B cell (primary cell): ENCODE results near the gene STT3A. TPM values are rescaled to one million over a fixed set of nuclear protein-coding genes. Genes with fewer than 3 reads are reported as not detected.

Experiments
- ATAC-seq: fragments of 200-7000 bp; cut with Tn5 transposase; one replicate; pipeline ENCODE4 v1.10.0; 2021; ENCODE audit warnings: low read depth, mild to moderate bottlenecking, moderate number of reproducible peaks, moderate library complexity
- CTCF ChIA-PET: fragments of 350-600 bp; sonication (Branson Sonifier 250); formaldehyde crosslinking; loops from one replicate; lab custom pipeline; 2021; ENCODE audit warnings: antibody characterized with exemption, inconsistent platforms; lab: Charles Lee
- POLR2A ChIA-PET: fragments of 350-600 bp; sonication (Branson Sonifier 250); formaldehyde crosslinking; loops from one replicate; lab custom pipeline; 2021; ENCODE audit warnings: antibody characterized with exemption; lab: Charles Lee
- DNase-seq: peaks from one replicate; pipeline ENCODE4 v3.0.0; 2013
- H2AFZ ChIP-seq: 2 replicates; pipeline ENCODE4 v1.6.1; 2012; ENCODE audit warnings: mild to moderate bottlenecking, low read depth, low read length; ENCODE audit not compliant: insufficient read depth, poor library complexity, severe bottlenecking
- H3K27ac ChIP-seq, 2 donors: 1 replicate in 1 of 2; 2 replicates in 1 of 2; pipeline ENCODE4 v1.5.1; 2012 to 2013; ENCODE audit warnings: low read length in 2 of 2, mild to moderate bottlenecking in 2 of 2, moderate library complexity in 1 of 2
- H3K27me3 ChIP-seq, 4 experiments: fragments of 200-600 bp in 1 of 4; sonication (generic) in 1 of 4; replicated peaks in 1 of 4; 1 replicate in 2 of 4; 2 replicates in 2 of 4; pipeline versions ENCODE4 v1.6.1 to v1.7.0; 2013 to 2016; ENCODE audit warnings: low read length in 3 of 4, mild to moderate bottlenecking in 2 of 4, mixed read lengths in 1 of 4, moderate library complexity in 1 of 4; ENCODE audit not compliant: insufficient read depth in 4 of 4, control insufficient read depth in 3 of 4; ENCODE audit errors: control extremely low read depth in 1 of 4
- H3K36me3 ChIP-seq, 2 experiments: replicated peaks in 1 of 2; 1 replicate in 1 of 2; 2 replicates in 1 of 2; pipeline versions ENCODE4 v1.6.1 to v1.7.1; 2013; ENCODE audit warnings: low read length in 1 of 2; ENCODE audit not compliant: insufficient read depth in 2 of 2, control insufficient read depth in 1 of 2; ENCODE audit errors: control extremely low read depth in 1 of 2, extremely low read depth in 1 of 2
- H3K4me1 ChIP-seq, 2 donors: fragments of 200-600 bp in 1 of 2; sonication (generic) in 1 of 2; 1 replicate in 1 of 2; 2 replicates in 1 of 2; pipeline versions ENCODE4 v1.5.1 to v1.6.1; 2013 to 2017; ENCODE audit warnings: low read length in 2 of 2; ENCODE audit not compliant: control insufficient read depth in 2 of 2, insufficient read depth in 2 of 2
- H3K4me2 ChIP-seq: replicated peaks from 2 replicates; pipeline ENCODE3; 2012; ENCODE audit warnings: mild to moderate bottlenecking, low read depth, low read length; ENCODE audit not compliant: poor library complexity, severe bottlenecking
- H3K4me3 ChIP-seq, 5 experiments: fragments of 200-600 bp in 1 of 5; sonication (generic) in 1 of 5; 1 replicate in 3 of 5; 2 replicates in 2 of 5; pipeline versions ENCODE4 v1.5.1 to v1.7.0; 2011 to 2016; ENCODE audit warnings: low read length in 4 of 5, mild to moderate bottlenecking in 4 of 5, low read depth in 2 of 5, control low read depth in 1 of 5, moderate library complexity in 1 of 5; ENCODE audit not compliant: insufficient read depth in 1 of 5; ENCODE audit errors: control extremely low read depth in 1 of 5, extremely low read depth in 1 of 5
- H3K79me2 ChIP-seq: fragments of 200-600 bp; sonication (generic); one replicate; pipeline ENCODE4 v1.6.0; 2016; ENCODE audit warnings: low read length; ENCODE audit not compliant: control insufficient read depth, insufficient read depth
- H3K9ac ChIP-seq: fragments of 200-600 bp; sonication (generic); 2 replicates; pipeline ENCODE4 v1.6.1; 2017; ENCODE audit warnings: mild to moderate bottlenecking, low read length, moderate library complexity
- H3K9me3 ChIP-seq, 3 donors: one replicate each; pipeline versions ENCODE4 v1.6.1 to v1.7.1; 2013; ENCODE audit warnings: low read length in 2 of 3; ENCODE audit not compliant: control insufficient read depth in 2 of 3, insufficient read depth in 1 of 3; ENCODE audit errors: control extremely low read depth in 1 of 3
- H4K20me1 ChIP-seq: 2 replicates; pipeline ENCODE4 v1.6.0; 2012; ENCODE audit warnings: mild to moderate bottlenecking, low read length; ENCODE audit not compliant: insufficient read depth, control insufficient read depth, poor library complexity, severe bottlenecking
- H3K27ac Mint-ChIP-seq: one replicate; pipeline ENCODE4 v1.8.0; 2021; ENCODE audit warnings: mixed read lengths
- H3K27me3 Mint-ChIP-seq: one replicate; pipeline ENCODE4 v1.8.0; 2021; ENCODE audit warnings: mixed read lengths
- H3K4me1 Mint-ChIP-seq: one replicate; pipeline ENCODE4 v1.8.0; 2021; ENCODE audit warnings: mixed read lengths
- H3K4me3 Mint-ChIP-seq: one replicate; pipeline ENCODE4 v1.8.0; 2021; ENCODE audit warnings: mixed read lengths
- H3K9me3 Mint-ChIP-seq: one replicate; pipeline ENCODE4 v1.8.0; 2022; ENCODE audit warnings: mixed read lengths; ENCODE audit not compliant: insufficient read depth
- CTCF ChIP-seq: fragments of 200-600 bp; IDR thresholded peaks from one replicate; pipeline ENCODE4 v1.8.0; 2022; ENCODE audit warnings: antibody characterized with exemption, mild to moderate bottlenecking
- EZH2 ChIP-seq: IDR thresholded peaks from 2 replicates; pipeline ENCODE4 v1.6.1; 2012; ENCODE audit warnings: borderline replicate concordance, low read depth, mild to moderate bottlenecking, moderate library complexity, low read length; ENCODE audit not compliant: insufficient read depth, poor library complexity, severe bottlenecking
- WGBS: methylation state at CpG from one replicate; pipeline ENCODE4 v1.1.5; 2013; ENCODE audit warnings: missing lambda C conversion rate; ENCODE audit not compliant: insufficient coverage; 5-methylcytosine and 5-hydroxymethylcytosine counted together
- intact Hi-C: fragments of 100-400 bp; cut with micrococcal nuclease; formaldehyde crosslinking; loops from one replicate; pipeline ENCODE4 v1.10.0; 2022
- polyA plus RNA-seq: library from polyadenylated mRNA; depleted of rRNA; stranded (reverse); fragments of >200 nt; gene quantifications from 2 replicates; pipeline ENCODE4 v1.2.3, GENCODE V29; 2012
- total RNA-seq, 2 donors: library from RNA; stranded (reverse); fragments of 120-200 nt in 1 of 2; gene quantifications; 1 replicate in 1 of 2; 2 replicates in 1 of 2; pipeline versions ENCODE4 v1.2.3 to v1.2.4, GENCODE V29; 2013 to 2022

Gene STT3A
- total and polyA plus RNA-seq, 2 donors (not counting 1 experiment from before 2014, with no cell fraction given) = 29.7 to 78.4 TPM

- H3K9ac ChIP-seq = no peak overlapping the region
- CTCF ChIA-PET = interaction anchor here (0.9 kb wide), 1 partner anchor 204 kb away, joined by 3 read pairs; no protein-coding TSS in a partner anchor
These were observed 34.7 kb downstream of the STT3A start for GRCh38 chr11:125627236-125627910.

More at GRCh38 chr11:125627236-125627910, 34.7 kb downstream of the STT3A start:
- Histone ChIP-seq H3K79me2 (no peaks in the 10 kb centered on the region), H3K4me3 (no peak overlapping the region), H4K20me1 (no peaks in the 10 kb centered on the region), H3K4me2 (peak overlapping the region; percentile 85), H2AFZ (peak overlapping the region; percentile 84), H3K4me1 (peaks cover 11 to 18% of the 10 kb centered on the region in 2 donors), H3K27me3 (no peaks in the 10 kb centered on the region), H3K27ac (no peak overlapping the region), H3K9me3 (no peaks in the 10 kb centered on the region), H3K36me3 (no peaks in the 10 kb centered on the region)
- TF ChIP-seq CTCF = no peak
- no peak for TF ChIP-seq EZH2
- Mint-ChIP-seq H3K4me1 (peaks cover 14% of the 10 kb centered on the region), H3K4me3 (peak overlapping the region; percentile 53), H3K9me3 (no peaks in the 10 kb centered on the region), H3K27ac (no peak overlapping the region), H3K27me3 (no peaks in the 10 kb centered on the region)
- ATAC-seq (no peak), DNase-seq (no peak)
- POLR2A ChIA-PET = no interaction called here
- WGBS = 100% methylated on average over 1 of the region's 7 CpGs
- intact Hi-C loops = no loop called here
